Suprapubic skin (tissue), 3 donors: ENCODE measurements around the gene VPS39.

Source experiments
- POLR2AphosphoS5 ChIP-seq, 3 donors: sonication (generic); formaldehyde crosslinking; IDR thresholded peaks; one replicate each; pipeline ENCODE4 v1.6.1; 2017; ENCODE audit warnings: antibody characterized with exemption in 3 of 3
- TF ChIP-seq, protein P1 (sequence below), 2 donors: fragments of 200-600 bp in 1 of 2; fragments of 450-650 bp in 1 of 2; sonication (generic) in 1 of 2; IDR thresholded peaks; one replicate each; pipeline ENCODE4 v1.5.1; 2016 to 2019; ENCODE audit warnings: antibody characterized with exemption in 2 of 2, mild to moderate bottlenecking in 1 of 2, moderate library complexity in 1 of 2

GRCh38 chr15:42217568-42217967 lies 9.5 kb upstream of the VPS39 start:
- no peak for TF ChIP-seq POLR2AphosphoS5 (IDR thresholded peaks at IDR 0.05)
- TF ChIP-seq, protein P1, sequence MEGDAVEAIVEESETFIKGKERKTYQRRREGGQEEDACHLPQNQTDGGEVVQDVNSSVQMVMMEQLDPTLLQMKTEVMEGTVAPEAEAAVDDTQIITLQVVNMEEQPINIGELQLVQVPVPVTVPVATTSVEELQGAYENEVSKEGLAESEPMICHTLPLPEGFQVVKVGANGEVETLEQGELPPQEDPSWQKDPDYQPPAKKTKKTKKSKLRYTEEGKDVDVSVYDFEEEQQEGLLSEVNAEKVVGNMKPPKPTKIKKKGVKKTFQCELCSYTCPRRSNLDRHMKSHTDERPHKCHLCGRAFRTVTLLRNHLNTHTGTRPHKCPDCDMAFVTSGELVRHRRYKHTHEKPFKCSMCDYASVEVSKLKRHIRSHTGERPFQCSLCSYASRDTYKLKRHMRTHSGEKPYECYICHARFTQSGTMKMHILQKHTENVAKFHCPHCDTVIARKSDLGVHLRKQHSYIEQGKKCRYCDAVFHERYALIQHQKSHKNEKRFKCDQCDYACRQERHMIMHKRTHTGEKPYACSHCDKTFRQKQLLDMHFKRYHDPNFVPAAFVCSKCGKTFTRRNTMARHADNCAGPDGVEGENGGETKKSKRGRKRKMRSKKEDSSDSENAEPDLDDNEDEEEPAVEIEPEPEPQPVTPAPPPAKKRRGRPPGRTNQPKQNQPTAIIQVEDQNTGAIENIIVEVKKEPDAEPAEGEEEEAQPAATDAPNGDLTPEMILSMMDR (IDR thresholded peaks at IDR 0.05), result no peak
